Left hindlimb (tissue), 1 donor: ENCODE data around the gene COPS7A.
A peak's percentile ranks its signal among the peaks of the same experiment; 100 is the strongest.
"Not testable (repeated sequence)": the region's sequence is repeated elsewhere in the genome, so short reads cannot be mapped to it uniquely, and the experiment has no call there.

Source experiments
- DNase-seq: peaks from one replicate; pipeline ENCODE4 v3.0.0-alpha.2; 2018

Gene COPS7A

GRCh38 chr12:6701078-6701768 is 22.6 kb upstream of the COPS7A start:
- no peak for DNase-seq

GRCh38 chr12:6703631-6704030 is 20.2 kb upstream of the COPS7A start:
- DNase-seq, result no peak

- not testable (repeated sequence) for DNase-seq
These were observed 15.5 kb upstream of the COPS7A start for GRCh38 chr12:6708351-6708750.

GRCh38 chr12:6708960-6709394 is 14.9 kb upstream of the COPS7A start:
- DNase-seq, result no peak

GRCh38 chr12:6716031-6716873 is 7.6 kb upstream of the COPS7A start:
- not testable (repeated sequence) for DNase-seq

- no peak for DNase-seq
These were observed 6.9 kb upstream of the COPS7A start for GRCh38 chr12:6716874-6717437.

- no peak for DNase-seq
These were observed 983 bp upstream of the COPS7A start for GRCh38 chr12:6722863-6723262.

GRCh38 chr12:6724409-6724797 is 557 bp downstream of the COPS7A start:
- no peak for DNase-seq

- DNase-seq, result no peak
These were observed 1.5 kb downstream of the COPS7A start for GRCh38 chr12:6725350-6725749.

- no peak for DNase-seq
These were observed 5.3 kb downstream of the COPS7A start for GRCh38 chr12:6729186-6729585.

- DNase-seq, result no peak
These were observed 6.3 kb downstream of the COPS7A start for GRCh38 chr12:6730169-6730568.

- DNase-seq, result no peak
These were observed 10.9 kb downstream of the COPS7A start for GRCh38 chr12:6734506-6735387.

- peak; percentile 76 for DNase-seq
These were observed 11.8 kb downstream of the COPS7A start for GRCh38 chr12:6735448-6736191.

- DNase-seq, result no peak
These were observed 12.9 kb downstream of the COPS7A start for GRCh38 chr12:6736754-6737153.

GRCh38 chr12:6742080-6742479 is 18.2 kb downstream of the COPS7A start:
- DNase-seq, result not testable (repeated sequence)

- DNase-seq, result no peak
These were observed 19.0 kb downstream of the COPS7A start for GRCh38 chr12:6742834-6743233.

- not testable (repeated sequence) for DNase-seq
These were observed 19.5 kb downstream of the COPS7A start for GRCh38 chr12:6743300-6743699.

GRCh38 chr12:6745741-6746525 is 22.1 kb downstream of the COPS7A start:
- DNase-seq, result no peak

GRCh38 chr12:6747216-6747615 is 23.4 kb downstream of the COPS7A start:
- no peak for DNase-seq

- DNase-seq, result no peak
These were observed 24.9 kb downstream of the COPS7A start for GRCh38 chr12:6748761-6749160.

GRCh38 chr12:6750506-6750905 is 26.7 kb downstream of the COPS7A start:
- no peak for DNase-seq
